ENCODE results near the gene INSYN1.
"Not testable (repeated sequence)": the region's sequence is repeated elsewhere in the genome, so short reads cannot be mapped to it uniquely, and the experiment has no call there.

Gene INSYN1

GRCh38 chr15:73785256-73786014 lies 32.3 kb upstream of the INSYN1 start:
- not testable (repeated sequence) for H3K4me1 Mint-ChIP-seq; H3K27me3 Mint-ChIP-seq; DNase-seq (ENCODE audit: low spot score in 2 of 2); H3K27ac Mint-ChIP-seq; H3K36me3 Mint-ChIP-seq; ATAC-seq (ENCODE audit: low read depth); H3K9me3 Mint-ChIP-seq; H3K4me3 Mint-ChIP-seq

DNA sequence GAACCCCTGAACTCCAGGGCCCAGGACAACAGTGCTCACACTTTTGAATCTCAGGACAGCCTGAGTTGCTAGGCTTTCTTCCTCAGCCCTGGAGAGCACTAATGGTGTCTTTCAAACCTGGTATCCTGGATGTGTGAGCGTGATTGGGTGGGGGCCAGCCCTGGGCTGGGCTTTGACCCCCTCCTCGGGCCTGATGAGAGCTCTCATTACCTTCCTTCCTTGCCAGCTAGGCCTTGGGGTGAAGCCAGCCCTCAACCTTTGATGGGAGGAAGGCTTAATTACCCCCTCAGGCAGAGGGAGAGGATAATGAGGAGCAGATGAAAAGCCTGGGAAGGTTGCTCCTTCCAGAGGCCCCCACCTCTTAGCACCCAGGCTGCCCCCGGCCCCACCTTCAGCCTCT lies 31.1 kb upstream of the INSYN1 start:
- Mint-ChIP-seq H3K4me1 (no peaks in the 10 kb centered on the region), H3K27ac (no peak overlapping the region), H3K36me3 (no peaks in the 10 kb centered on the region), H3K4me3 (no peak overlapping the region), H3K27me3 (peaks cover 2% of the 10 kb centered on the region), H3K9me3 (no peaks in the 10 kb centered on the region)
- no peak for DNase-seq (ENCODE audit: low spot score in 2 of 2)
- ATAC-seq (ENCODE audit: low read depth) = no peak

GRCh38 chr15:73782344-73782959 lies 29.3 kb upstream of the INSYN1 start:
- ATAC-seq (ENCODE audit: low read depth) = no peak
- H3K27ac Mint-ChIP-seq = no peak overlapping the region

GRCh38 chr15:73781038-73781925 lies 28.1 kb upstream of the INSYN1 start:
- ATAC-seq (ENCODE audit: low read depth) = no peak
- no peak overlapping the region for H3K27ac Mint-ChIP-seq
- DNase-seq (ENCODE audit: low spot score in 2 of 2) = no peak

More at GRCh38 chr15:73782344-73782959, 29.3 kb upstream of the INSYN1 start:
- Mint-ChIP-seq H3K27me3 (peaks cover under 1% of the 10 kb centered on the region), H3K4me1 (no peaks in the 10 kb centered on the region), H3K4me3 (no peak overlapping the region), H3K9me3 (no peaks in the 10 kb centered on the region), H3K36me3 (no peaks in the 10 kb centered on the region)
- DNase-seq (ENCODE audit: low spot score in 2 of 2) = no peak

DNA sequence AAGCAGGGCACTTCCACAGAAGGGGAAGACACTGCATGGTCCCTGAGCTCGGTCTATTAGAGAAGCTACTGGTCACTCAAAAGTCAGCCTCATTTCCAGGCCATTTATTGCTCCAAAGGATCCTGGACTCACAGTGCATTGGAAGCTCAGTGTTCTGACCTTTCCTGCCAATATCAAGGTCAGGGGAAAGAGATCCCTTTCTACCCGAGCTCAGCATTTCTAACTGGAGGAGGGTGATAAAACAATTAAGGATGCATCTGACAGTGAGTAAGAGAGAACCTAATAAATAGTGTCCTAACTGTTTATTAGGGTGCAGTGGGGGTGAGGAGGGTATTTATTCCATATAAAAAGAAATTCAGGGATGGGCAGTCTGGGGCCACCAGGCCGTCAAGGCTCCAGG lies 26.8 kb upstream of the INSYN1 start:
- no peak overlapping the region for H3K27ac Mint-ChIP-seq
- ATAC-seq (ENCODE audit: low read depth) (no peak), DNase-seq (ENCODE audit: low spot score in 2 of 2) (no peak)
- H3K27me3 Mint-ChIP-seq = peaks cover 4% of the 10 kb centered on the region
- H3K9me3 Mint-ChIP-seq = no peaks in the 10 kb centered on the region
- H3K36me3 Mint-ChIP-seq = no peaks in the 10 kb centered on the region
- H3K4me3 Mint-ChIP-seq = no peak overlapping the region
- H3K4me1 Mint-ChIP-seq = no peaks in the 10 kb centered on the region

More at GRCh38 chr15:73781038-73781925, 28.1 kb upstream of the INSYN1 start:
- H3K27me3 Mint-ChIP-seq = no peaks in the 10 kb centered on the region
- H3K36me3 Mint-ChIP-seq = no peaks in the 10 kb centered on the region
- H3K9me3 Mint-ChIP-seq = no peaks in the 10 kb centered on the region
- H3K4me3 Mint-ChIP-seq = no peak overlapping the region
- H3K4me1 Mint-ChIP-seq = no peaks in the 10 kb centered on the region

DNA sequence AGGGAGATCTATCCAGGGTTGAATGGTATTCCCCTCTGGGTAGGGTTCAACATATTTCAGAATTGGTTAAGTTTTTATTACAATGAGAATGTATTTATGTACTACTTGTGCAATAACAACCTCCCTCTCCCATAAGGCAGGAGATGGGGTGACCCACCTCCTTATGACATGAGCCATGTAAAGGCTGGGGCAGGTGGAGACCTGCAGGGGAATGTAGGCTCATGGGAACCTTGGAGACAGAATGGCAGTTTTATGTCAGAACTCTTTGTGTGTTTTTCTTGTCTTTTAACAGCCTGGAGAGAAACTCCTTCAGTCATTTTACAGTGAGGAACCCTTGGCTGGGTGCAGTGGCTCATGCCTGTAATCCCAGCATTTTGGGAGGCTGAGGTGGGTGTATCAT lies 24.6 kb upstream of the INSYN1 start:
- ATAC-seq (ENCODE audit: low read depth) (no peak), DNase-seq (ENCODE audit: low spot score in 2 of 2) (no peak)
- no peaks in the 10 kb centered on the region for H3K9me3 Mint-ChIP-seq
- H3K4me1 Mint-ChIP-seq = no peaks in the 10 kb centered on the region
- no peaks in the 10 kb centered on the region for H3K36me3 Mint-ChIP-seq
- H3K4me3 Mint-ChIP-seq = no peak overlapping the region
- H3K27ac Mint-ChIP-seq = no peak overlapping the region
- H3K27me3 Mint-ChIP-seq = peaks cover 6% of the 10 kb centered on the region

DNA sequence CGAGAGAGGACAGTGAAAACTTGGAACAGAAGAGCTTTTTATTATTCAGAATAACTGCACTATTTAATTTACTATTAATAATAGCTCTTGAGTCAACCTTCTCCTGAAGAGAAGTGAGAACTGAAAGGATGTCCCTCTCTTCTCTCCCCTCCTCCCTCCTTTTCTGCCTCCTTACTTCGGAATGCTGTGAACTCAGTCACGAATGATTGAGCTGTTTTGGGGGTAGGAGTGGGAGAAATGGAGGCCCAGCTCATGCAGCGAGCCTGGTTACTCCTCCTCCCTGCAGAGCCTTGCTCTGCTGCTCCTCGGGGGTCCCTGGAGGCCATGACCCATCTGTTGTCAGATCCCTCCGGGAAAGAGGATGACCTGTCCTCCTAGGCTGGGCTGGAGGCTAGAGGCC lies 20.3 kb upstream of the INSYN1 start:
- Mint-ChIP-seq H3K9me3 (no peaks in the 10 kb centered on the region), H3K36me3 (no peaks in the 10 kb centered on the region), H3K4me3 (no peak overlapping the region), H3K27me3 (peaks cover 11% of the 10 kb centered on the region), H3K4me1 (no peaks in the 10 kb centered on the region), H3K27ac (no peak overlapping the region)
- ATAC-seq (ENCODE audit: low read depth) (no peak), DNase-seq (ENCODE audit: low spot score in 2 of 2) (no peak)

GRCh38 chr15:73771385-73772045 lies 18.4 kb upstream of the INSYN1 start:
- DNase-seq (ENCODE audit: low spot score in 2 of 2) = no peak
- Mint-ChIP-seq H3K4me3 (no peak overlapping the region), H3K4me1 (peaks cover 4% of the 10 kb centered on the region), H3K9me3 (peaks cover 3% of the 10 kb centered on the region), H3K27me3 (peaks cover 17% of the 10 kb centered on the region), H3K27ac (no peak overlapping the region), H3K36me3 (peaks cover 2% of the 10 kb centered on the region)
- no peak for ATAC-seq (ENCODE audit: low read depth)

DNA sequence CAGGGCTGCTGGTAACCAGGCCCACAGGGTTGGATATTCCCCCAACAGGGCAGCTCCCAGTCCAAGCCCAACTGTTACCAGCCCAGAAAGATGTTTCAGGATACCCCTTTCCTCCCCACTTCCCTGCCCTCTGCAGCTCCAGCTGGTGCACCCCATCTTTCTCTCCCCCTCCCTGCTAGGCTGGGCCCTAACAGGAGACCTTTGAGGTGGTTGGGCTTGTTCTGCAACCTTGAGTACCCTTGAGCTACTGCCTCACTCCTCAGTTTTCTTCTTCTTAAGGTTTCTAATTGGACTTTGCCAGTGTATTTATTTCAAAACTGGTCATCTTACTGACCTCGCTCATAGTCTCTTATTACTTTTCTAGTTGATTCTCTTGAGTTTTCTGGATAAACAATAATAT lies 16.9 kb upstream of the INSYN1 start:
- Mint-ChIP-seq H3K27ac (no peak overlapping the region), H3K4me1 (peaks cover 7% of the 10 kb centered on the region), H3K4me3 (no peak overlapping the region), H3K9me3 (peaks cover 5% of the 10 kb centered on the region), H3K27me3 (peaks cover 18% of the 10 kb centered on the region), H3K36me3 (peaks cover 2% of the 10 kb centered on the region)
- ATAC-seq (ENCODE audit: low read depth) (no peak), DNase-seq (ENCODE audit: low spot score in 2 of 2) (no peak)

DNA sequence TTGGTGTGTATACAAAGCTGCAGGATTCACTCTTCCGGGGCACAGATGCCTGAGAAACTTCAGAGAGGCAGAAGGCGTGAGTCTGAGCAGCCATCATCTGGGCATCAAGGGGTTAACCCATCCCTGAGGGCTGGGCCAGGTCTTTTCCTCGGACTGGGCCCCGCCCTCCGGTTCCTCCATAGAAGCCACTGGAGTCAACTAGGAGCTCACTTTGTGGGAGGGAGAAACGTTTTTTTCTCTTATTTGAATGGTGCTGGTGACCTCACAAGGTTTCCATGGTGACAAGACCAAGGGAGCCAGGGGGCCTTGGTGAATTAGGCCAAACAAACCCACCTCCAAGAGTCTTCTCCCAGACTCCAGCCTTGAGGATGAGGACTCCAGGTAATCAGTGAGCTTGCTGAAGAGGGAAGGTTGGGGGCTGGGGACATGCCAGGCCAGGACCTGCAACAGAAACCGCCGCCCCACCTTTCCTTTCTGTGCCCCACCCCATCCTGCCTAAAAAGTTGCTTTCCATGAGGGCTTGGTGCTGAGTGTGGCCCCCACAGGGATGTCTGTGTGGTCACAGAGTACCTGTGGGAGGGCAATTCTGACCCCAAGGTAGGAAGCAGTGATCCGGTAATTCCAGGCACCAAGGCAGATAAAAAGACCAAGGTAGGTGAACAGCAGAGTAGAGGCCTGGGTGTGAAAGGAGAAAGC lies 14.8 kb upstream of the INSYN1 start:
- DNase-seq (ENCODE audit: low spot score in 2 of 2) = no peak
- peaks cover 2% of the 10 kb centered on the region for H3K36me3 Mint-ChIP-seq
- H3K27ac Mint-ChIP-seq = no peak overlapping the region
- peaks cover 17% of the 10 kb centered on the region for H3K27me3 Mint-ChIP-seq
- H3K4me1 Mint-ChIP-seq = peaks cover 7% of the 10 kb centered on the region
- H3K4me3 Mint-ChIP-seq = no peak overlapping the region
- peaks cover 5% of the 10 kb centered on the region for H3K9me3 Mint-ChIP-seq
- no peak for ATAC-seq (ENCODE audit: low read depth)

DNA sequence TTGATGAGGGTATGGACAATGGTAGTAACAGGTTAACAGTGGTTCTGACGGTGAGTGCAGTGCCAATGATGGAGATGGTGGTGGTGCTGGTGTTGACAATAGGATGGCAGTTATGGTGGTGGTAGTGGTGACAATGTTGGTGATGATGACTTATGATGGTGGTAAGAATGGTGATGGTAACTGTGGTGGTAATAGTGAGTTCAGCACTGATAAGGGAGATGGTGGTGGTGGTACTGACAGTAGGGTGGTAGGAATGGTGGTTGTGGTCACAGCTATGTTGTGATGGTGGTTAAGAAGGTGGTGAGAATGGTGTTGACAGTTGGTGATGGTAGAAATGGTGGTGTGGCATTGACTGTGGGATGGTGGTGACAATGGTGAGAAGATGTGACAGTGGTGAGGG lies 13.4 kb upstream of the INSYN1 start:
- DNase-seq (ENCODE audit: low spot score in 2 of 2) = no peak
- ATAC-seq (ENCODE audit: low read depth) = no peak
- Mint-ChIP-seq H3K36me3 (peaks cover 2% of the 10 kb centered on the region), H3K4me1 (peaks cover 7% of the 10 kb centered on the region), H3K9me3 (peaks cover 5% of the 10 kb centered on the region), H3K4me3 (no peak overlapping the region), H3K27me3 (peaks cover 16% of the 10 kb centered on the region), H3K27ac (no peak overlapping the region)

DNA sequence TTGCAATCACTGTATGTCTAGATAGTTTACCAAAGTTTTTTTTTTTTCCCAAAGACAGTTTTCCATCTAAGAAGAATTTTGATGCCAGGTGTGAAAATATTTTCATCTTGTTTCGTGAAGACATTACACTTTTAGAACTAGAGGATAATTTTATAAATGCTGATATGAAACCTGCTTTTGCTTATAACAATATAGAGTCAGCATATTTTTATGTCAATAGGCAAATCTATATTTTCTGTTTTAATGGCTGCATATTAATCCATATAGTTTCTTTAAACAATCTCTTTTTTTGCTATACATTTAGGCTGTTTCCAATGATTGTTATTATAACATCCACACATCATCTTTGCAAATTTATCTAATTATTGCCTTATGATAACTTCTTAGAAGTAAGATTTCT lies 12.6 kb upstream of the INSYN1 start:
- no peak overlapping the region for H3K4me3 Mint-ChIP-seq
- peaks cover 7% of the 10 kb centered on the region for H3K4me1 Mint-ChIP-seq
- H3K36me3 Mint-ChIP-seq = peaks cover 2% of the 10 kb centered on the region
- peaks cover 5% of the 10 kb centered on the region for H3K9me3 Mint-ChIP-seq
- H3K27ac Mint-ChIP-seq = no peak overlapping the region
- ATAC-seq (ENCODE audit: low read depth) = no peak
- H3K27me3 Mint-ChIP-seq = peaks cover 13% of the 10 kb centered on the region
- DNase-seq (ENCODE audit: low spot score in 2 of 2) = no peak

GRCh38 chr15:73763931-73764330 lies 10.8 kb upstream of the INSYN1 start:
- DNase-seq (ENCODE audit: low spot score in 2 of 2) (no peak), ATAC-seq (ENCODE audit: low read depth) (no peak)
- Mint-ChIP-seq H3K27ac (no peak overlapping the region), H3K4me1 (peaks cover 7% of the 10 kb centered on the region), H3K9me3 (peaks cover 5% of the 10 kb centered on the region), H3K36me3 (peaks cover 2% of the 10 kb centered on the region), H3K4me3 (no peak overlapping the region), H3K27me3 (peaks cover 13% of the 10 kb centered on the region)
